A549 (cell line): ENCODE results near the gene TBC1D10B.

Experiments
- CEBPB ChIP-seq, 2 experiments: fragments of >200 bp in 1 of 2; sonication (Bioruptor Twin) in 1 of 2; formaldehyde crosslinking in 1 of 2; IDR thresholded peaks; 2 replicates each; pipeline ENCODE4 v1.6.1; 2012 to 2016
- CTCF ChIP-seq: fragments of >200 bp; sonication (Bioruptor Twin); formaldehyde crosslinking; IDR thresholded peaks from 3 replicates; pipeline ENCODE4 v1.5.1; 2016
- EP300 ChIP-seq, 2 experiments: fragments of >200 bp; sonication (Bioruptor Twin); formaldehyde crosslinking; IDR thresholded peaks; 2 replicates in 1 of 2; 3 replicates in 1 of 2; pipeline ENCODE4 v1.6.1; 2016 to 2017
- MYC ChIP-seq: IDR thresholded peaks from 2 replicates; pipeline ENCODE4 v1.6.1; 2012; ENCODE audit warnings: mild to moderate bottlenecking, inconsistent platforms, low read length, improper control_type of control experiment, borderline replicate concordance
- POLR2A ChIP-seq: IDR thresholded peaks from 2 replicates; pipeline ENCODE4 v1.6.1; 2012; ENCODE audit warnings: mild to moderate bottlenecking, low read length
- RCOR1 ChIP-seq: fragments of 150-350 bp; IDR thresholded peaks from 2 replicates; pipeline ENCODE4 v1.6.1; 2014; ENCODE audit warnings: antibody characterized with exemption, low read length, low read depth
- REST ChIP-seq: fragments of 200-600 bp; sonication (generic); IDR thresholded peaks from 2 replicates; pipeline ENCODE4 v1.6.1; 2016; ENCODE audit warnings: antibody characterized with exemption, mild to moderate bottlenecking, moderate library complexity
- RNF2 ChIP-seq: fragments of 200-600 bp; sonication (generic); IDR thresholded peaks from 2 replicates; pipeline ENCODE4 v1.6.1; 2016; ENCODE audit warnings: low read depth, mild to moderate bottlenecking, antibody characterized with exemption, moderate library complexity, borderline replicate concordance
- USF2 ChIP-seq: fragments of 450-650 bp; IDR thresholded peaks from 2 replicates; pipeline ENCODE4 v1.6.1; 2014; ENCODE audit warnings: antibody characterized with exemption

- TF ChIP-seq CTCF (no peak), RCOR1 (no peak), POLR2A (no peak), USF2 (no peak), RNF2 (no peak), MYC (no peak), CEBPB (IDR thresholded peaks at IDR 0.05) (no peak), REST (no peak), EP300 (IDR thresholded peaks at IDR 0.05) (no peak)
These were observed 29.3 kb upstream of the TBC1D10B start for GRCh38 chr16:30399435-30400186.
